Kidney capillary endothelial cell (primary cell): ENCODE data around the gene HLA-DMA.

Source experiments
- DNase-seq: peaks from one replicate; pipeline ENCODE4 v3.0.0-alpha.2; 2018; ENCODE audit warnings: low spot score

The HLA-DMA gene

GRCh38 chr6:32932132-32932868 lies 20.6 kb downstream of the HLA-DMA start:
- DNase-seq = no peak

- no peak for DNase-seq
These were observed 21.7 kb downstream of the HLA-DMA start for GRCh38 chr6:32931211-32931610.

- DNase-seq = no peak
These were observed 30.8 kb downstream of the HLA-DMA start for GRCh38 chr6:32922083-32922482.

- DNase-seq = no peak
These were observed 32.2 kb downstream of the HLA-DMA start for GRCh38 chr6:32920715-32921114.

- no peak for DNase-seq
These were observed 39.9 kb downstream of the HLA-DMA start for GRCh38 chr6:32912951-32913350.

GRCh38 chr6:32908897-32909296 lies 44.0 kb downstream of the HLA-DMA start:
- no peak for DNase-seq

GRCh38 chr6:32906539-32906938 lies 46.4 kb downstream of the HLA-DMA start:
- no peak for DNase-seq

GRCh38 chr6:32905078-32905477 lies 47.8 kb downstream of the HLA-DMA start:
- no peak for DNase-seq

GRCh38 chr6:32903952-32904351 lies 48.9 kb downstream of the HLA-DMA start:
- no peak for DNase-seq
